Esophagus muscularis mucosa (tissue), 4 donors: ENCODE measurements around the gene TMEM119. TPM values are rescaled to one million over a fixed set of nuclear protein-coding genes. Genes with fewer than 3 reads are reported as not detected.

Source experiments
- DNase-seq: peaks from one replicate; pipeline ENCODE4 v3.0.0-alpha.2; 2017; ENCODE audit errors: extremely low spot score
- H3K27ac ChIP-seq, 4 donors: fragments of 200-600 bp; sonication (generic); replicated peaks in 1 of 4; 1 replicate in 3 of 4; 2 replicates in 1 of 4; pipeline ENCODE4 v1.5.1; 2016 to 2019; ENCODE audit warnings: mild to moderate bottlenecking in 1 of 4
- H3K27me3 ChIP-seq, 4 donors: fragments of 200-600 bp; sonication (generic); one replicate each; pipeline versions ENCODE4 v1.5.1 to v1.6.0; 2016 to 2019
- H3K36me3 ChIP-seq, 4 donors: fragments of 200-600 bp; sonication (generic); one replicate each; pipeline ENCODE4 v1.5.1; 2016 to 2019
- H3K4me1 ChIP-seq, 4 donors: fragments of 200-600 bp; sonication (generic); one replicate each; pipeline ENCODE4 v1.5.1; 2016 to 2019
- H3K4me3 ChIP-seq, 4 donors: fragments of 200-600 bp; sonication (generic); 1 replicate in 2 of 4; 2 replicates in 2 of 4; pipeline ENCODE4 v1.5.1; 2016 to 2019; ENCODE audit warnings: mild to moderate bottlenecking in 4 of 4, moderate library complexity in 1 of 4
- H3K9me3 ChIP-seq, 4 donors: fragments of 200-600 bp; sonication (generic); 1 replicate in 3 of 4; 2 replicates in 1 of 4; pipeline ENCODE4 v1.5.1; 2016 to 2019
- CTCF ChIP-seq, 3 experiments: fragments of 200-600 bp in 2 of 3; fragments of 450-650 bp in 1 of 3; sonication (generic) in 2 of 3; IDR thresholded peaks; one replicate each; pipeline ENCODE4 v1.5.1; 2017 to 2019; ENCODE audit warnings: antibody characterized with exemption in 3 of 3, mild to moderate bottlenecking in 2 of 3, moderate library complexity in 1 of 3
- EP300 ChIP-seq: sonication (generic); formaldehyde crosslinking; IDR thresholded peaks from one replicate; pipeline ENCODE4 v1.6.1; 2017; ENCODE audit warnings: antibody characterized with exemption
- POLR2A ChIP-seq: fragments of 450-650 bp; IDR thresholded peaks from one replicate; pipeline ENCODE4 v1.6.1; 2017; ENCODE audit warnings: antibody characterized with exemption, moderate library complexity, mild to moderate bottlenecking, low read depth
- POLR2AphosphoS5 ChIP-seq, 2 donors: sonication (generic); formaldehyde crosslinking; IDR thresholded peaks; one replicate each; pipeline ENCODE4 v1.6.1; 2017; ENCODE audit warnings: antibody characterized with exemption in 2 of 2
- WGBS: methylation state at CpG from one replicate; pipeline ENCODE4 v1.1.5; 2018; 5-methylcytosine and 5-hydroxymethylcytosine counted together
- intact Hi-C: fragments of 100-400 bp; cut with DNase I; formaldehyde crosslinking; loops from one replicate; pipeline ENCODE4 v1.15.1; 2023
- total RNA-seq, 4 donors: library from RNA; depleted of rRNA; stranded (reverse); fragments of >200 nt; gene quantifications; one replicate each; pipeline versions ENCODE4 v1.1.0 to v1.2.1, GENCODE V29; 2016

The TMEM119 gene
- total RNA-seq, 4 donors from 2014 or later = 3.6 to 12.2 (median 7.1) TPM

DNA sequence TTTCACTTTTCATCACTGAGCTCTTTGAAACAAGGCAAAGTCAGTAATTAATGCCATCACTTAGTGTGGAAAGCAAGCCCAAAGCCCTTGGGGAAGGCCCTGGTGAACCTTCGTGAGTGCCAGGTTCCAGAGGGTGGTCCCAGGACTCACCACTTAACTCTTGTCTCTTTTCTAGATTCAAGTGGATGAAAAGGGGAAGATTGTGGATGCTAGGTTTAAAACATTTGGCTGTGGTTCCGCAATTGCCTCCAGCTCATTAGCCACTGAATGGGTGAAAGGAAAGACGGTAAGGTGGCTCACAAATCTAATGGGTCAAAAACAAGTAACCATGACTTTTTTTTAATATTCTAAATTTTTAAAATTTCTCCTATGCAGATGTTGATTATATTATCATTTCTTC lies 32.7 kb downstream of the TMEM119 start:
- Histone ChIP-seq H3K4me3 (no peak overlapping the region), H3K27ac (peak overlapping the region in 3 of 4 donors; percentile 5 to 93 (median 53)), H3K27me3 (no peaks in the 10 kb centered on the region), H3K9me3 (no peaks in the 10 kb centered on the region), H3K4me1 (peaks cover 47 to 59% (median 53%) of the 10 kb centered on the region in 4 donors), H3K36me3 (peaks cover 47 to 62% (median 60%) of the 10 kb centered on the region in 4 donors)
- 72% methylated on average over 3 of the region's 3 CpGs for WGBS
- intact Hi-C loops = loop anchor here (2.0 to 5.0 kb wide), 2 partner anchors 386 to 527 kb away; partner anchors contain the start of gene ALKBH2
- TF ChIP-seq POLR2AphosphoS5 (IDR thresholded peaks at IDR 0.05) (no peak), POLR2A (no peak), CTCF (IDR thresholded peaks at IDR 0.05) (no peak), EP300 (no peak)
- no peak for DNase-seq

DNA sequence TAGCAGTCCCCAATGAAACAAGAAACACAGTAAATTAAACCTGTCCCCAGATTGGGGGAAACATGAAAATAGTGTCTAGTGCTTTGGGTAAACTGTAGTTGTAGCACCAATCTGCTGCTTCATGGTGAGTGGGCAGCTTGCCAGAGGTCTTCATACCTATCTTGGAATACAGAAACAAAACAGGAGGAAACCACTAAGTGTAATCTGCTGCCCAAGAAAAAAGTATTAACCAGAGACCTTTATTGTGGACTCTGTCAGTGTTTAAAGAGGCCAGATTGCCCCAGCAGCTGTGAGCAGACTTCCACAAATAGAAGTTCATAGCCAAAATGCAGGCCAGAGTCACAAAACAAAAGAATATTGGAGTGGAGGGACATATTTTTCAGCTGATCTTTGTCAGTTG lies 33.2 kb downstream of the TMEM119 start:
- peak overlapping the region in 3 of 4 donors; percentile 2 to 93 (median 5) for H3K27ac ChIP-seq
- H3K4me3 ChIP-seq = no peak overlapping the region
- TF ChIP-seq EP300 = no peak
- TF ChIP-seq POLR2AphosphoS5 (IDR thresholded peaks at IDR 0.05) = no peak
- TF ChIP-seq CTCF (IDR thresholded peaks at IDR 0.05) = no peak
- TF ChIP-seq POLR2A = no peak
- peaks cover 47 to 58% (median 57%) of the 10 kb centered on the region in 4 donors for H3K36me3 ChIP-seq
- peaks cover 51 to 64% (median 57%) of the 10 kb centered on the region in 4 donors for H3K4me1 ChIP-seq
- no peaks in the 10 kb centered on the region for H3K9me3 ChIP-seq
- peak; percentile 80 for DNase-seq
- no peaks in the 10 kb centered on the region for H3K27me3 ChIP-seq
- intact Hi-C loops = loop anchor here (2.0 to 5.0 kb wide), 3 partner anchors 288 to 528 kb away; partner anchors contain the start of gene ALKBH2

GRCh38 chr12:108563804-108564151 lies 34.1 kb downstream of the TMEM119 start:
- Histone ChIP-seq H3K36me3 (peaks cover 43 to 49% (median 47%) of the 10 kb centered on the region in 4 donors), H3K9me3 (no peaks in the 10 kb centered on the region), H3K27ac (peak overlapping the region; percentile 29 to 95 (median 94)), H3K4me3 (peak overlapping the region; percentile 82 to 93 (median 84)), H3K4me1 (peaks cover 60 to 73% (median 66%) of the 10 kb centered on the region in 4 donors), H3K27me3 (no peaks in the 10 kb centered on the region)
- intact Hi-C loops = loop anchor here (1.0 to 5.0 kb wide), 3 partner anchors 55 to 387 kb away; no protein-coding TSS in a partner anchor
- TF ChIP-seq EP300 = no peak
- TF ChIP-seq POLR2AphosphoS5 (IDR thresholded peaks at IDR 0.05) = no peak
- no peak for TF ChIP-seq CTCF (IDR thresholded peaks at IDR 0.05)
- no peak for TF ChIP-seq POLR2A
- 5% methylated on average over 1 of the region's 1 CpG for WGBS
- no peak for DNase-seq

GRCh38 chr12:108563136-108563803 lies 34.6 kb downstream of the TMEM119 start:
- no peaks in the 10 kb centered on the region for H3K9me3 ChIP-seq
- TF ChIP-seq EP300 (no peak), POLR2A (no peak), POLR2AphosphoS5 (IDR thresholded peaks at IDR 0.05) (peak; percentile 72 to 81), CTCF (IDR thresholded peaks at IDR 0.05) (peak; percentile 86 to 94 (median 87))
- 3% methylated on average over 14 of the region's 14 CpGs for WGBS
- intact Hi-C loops = loop anchor here (1.0 to 5.0 kb wide), 2 partner anchors 55 to 289 kb away; no protein-coding TSS in a partner anchor
- DNase-seq = peak; percentile 94
- H3K27ac ChIP-seq = peak overlapping the region; percentile 93 to 95 (median 95)
- H3K4me1 ChIP-seq = peaks cover 61 to 78% (median 71%) of the 10 kb centered on the region in 4 donors
- no peaks in the 10 kb centered on the region for H3K27me3 ChIP-seq
- H3K36me3 ChIP-seq = peaks cover 39 to 47% (median 43%) of the 10 kb centered on the region in 4 donors
- peak overlapping the region; percentile 82 to 93 (median 84) for H3K4me3 ChIP-seq
